H1 (cell line): ENCODE data around the gene LHPP. TPM values are rescaled to one million over a fixed set of nuclear protein-coding genes. Genes with fewer than 3 reads are reported as not detected.

Experiments
- polyA plus RNA-seq, 7 experiments: library from polyadenylated mRNA; depleted of rRNA in 3 of 7; stranded (reverse) in 5 of 7; unstranded in 2 of 7; fragments of >200 nt in 5 of 7; fragments of 200-250 nt in 2 of 7; gene quantifications; 1 replicate in 5 of 7; 2 replicates in 1 of 7; 4 replicates in 1 of 7; pipeline versions ENCODE4 v1.2.1 to v1.2.3, GENCODE V29; 2011 to 2013; ENCODE audit warnings: missing spikeins in 2 of 7, mixed read lengths in 2 of 7
- total RNA-seq: library from RNA; stranded (reverse); fragmentation: NEBNext Ultra II Directional; extraction: Animal tissue kit (Norgen Biotek cat#: 25700); gene quantifications from 2 replicates; pipeline ENCODE4 v1.2.1, GENCODE V29; 2021
- TF ChIP-seq, protein P1 (sequence below): fragments of 300-600 bp; sonication (generic); IDR thresholded peaks from 2 replicates; pipeline ENCODE4 v1.7.1; 2012; ENCODE audit warnings: low read length, moderate library complexity, mild to moderate bottlenecking, inconsistent platforms; ENCODE audit not compliant: insufficient replicate concordance

Gene LHPP
- total and polyA plus RNA-seq, 2 of the 8 experiments (the other 6 are each of a cell fraction or from before 2014, with no cell fraction given): 26.0 to 45.0 TPM

DNA sequence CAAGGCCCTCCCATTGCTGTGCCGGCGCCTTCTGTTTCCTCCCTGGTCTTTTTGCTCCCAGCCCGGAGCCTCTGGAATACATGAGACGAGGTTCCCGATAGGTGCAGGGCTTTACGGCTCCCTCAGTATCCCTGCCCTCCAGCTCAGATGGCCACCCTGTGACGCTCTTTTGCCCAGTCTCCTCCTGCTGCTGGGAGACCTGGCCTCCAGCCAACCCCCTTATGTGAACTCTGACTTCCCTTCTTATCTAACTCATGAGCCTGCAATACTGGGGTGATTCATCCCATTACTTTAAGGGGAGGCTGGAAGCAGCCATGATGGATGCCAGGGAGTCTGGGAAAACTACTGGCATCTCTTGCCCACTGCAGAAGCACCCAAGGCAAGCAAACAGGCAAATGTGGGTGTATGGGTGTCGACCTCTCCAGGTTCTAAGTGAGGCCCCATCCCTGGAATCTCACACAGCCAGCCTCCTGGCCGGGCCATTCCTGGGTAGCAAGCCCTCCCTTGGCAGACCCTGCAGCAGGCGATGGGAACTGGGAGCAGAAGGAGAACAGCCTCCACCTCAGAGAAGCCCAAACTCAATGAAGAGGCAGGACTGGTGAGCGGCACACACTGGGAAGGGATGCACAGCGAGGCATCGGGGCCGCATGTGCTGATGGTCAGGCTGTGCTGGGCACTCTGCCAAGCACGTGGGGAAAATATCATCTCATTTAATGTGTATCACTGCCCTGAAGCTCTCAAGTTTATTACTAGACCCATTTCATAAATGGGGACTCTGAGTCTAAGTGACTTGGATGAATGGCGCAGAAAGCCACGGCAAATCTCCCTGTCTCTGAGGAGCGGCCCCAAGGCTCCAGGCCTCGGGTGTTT, 185.1 kb downstream of the LHPP start (continued):
- TF ChIP-seq, protein P1, sequence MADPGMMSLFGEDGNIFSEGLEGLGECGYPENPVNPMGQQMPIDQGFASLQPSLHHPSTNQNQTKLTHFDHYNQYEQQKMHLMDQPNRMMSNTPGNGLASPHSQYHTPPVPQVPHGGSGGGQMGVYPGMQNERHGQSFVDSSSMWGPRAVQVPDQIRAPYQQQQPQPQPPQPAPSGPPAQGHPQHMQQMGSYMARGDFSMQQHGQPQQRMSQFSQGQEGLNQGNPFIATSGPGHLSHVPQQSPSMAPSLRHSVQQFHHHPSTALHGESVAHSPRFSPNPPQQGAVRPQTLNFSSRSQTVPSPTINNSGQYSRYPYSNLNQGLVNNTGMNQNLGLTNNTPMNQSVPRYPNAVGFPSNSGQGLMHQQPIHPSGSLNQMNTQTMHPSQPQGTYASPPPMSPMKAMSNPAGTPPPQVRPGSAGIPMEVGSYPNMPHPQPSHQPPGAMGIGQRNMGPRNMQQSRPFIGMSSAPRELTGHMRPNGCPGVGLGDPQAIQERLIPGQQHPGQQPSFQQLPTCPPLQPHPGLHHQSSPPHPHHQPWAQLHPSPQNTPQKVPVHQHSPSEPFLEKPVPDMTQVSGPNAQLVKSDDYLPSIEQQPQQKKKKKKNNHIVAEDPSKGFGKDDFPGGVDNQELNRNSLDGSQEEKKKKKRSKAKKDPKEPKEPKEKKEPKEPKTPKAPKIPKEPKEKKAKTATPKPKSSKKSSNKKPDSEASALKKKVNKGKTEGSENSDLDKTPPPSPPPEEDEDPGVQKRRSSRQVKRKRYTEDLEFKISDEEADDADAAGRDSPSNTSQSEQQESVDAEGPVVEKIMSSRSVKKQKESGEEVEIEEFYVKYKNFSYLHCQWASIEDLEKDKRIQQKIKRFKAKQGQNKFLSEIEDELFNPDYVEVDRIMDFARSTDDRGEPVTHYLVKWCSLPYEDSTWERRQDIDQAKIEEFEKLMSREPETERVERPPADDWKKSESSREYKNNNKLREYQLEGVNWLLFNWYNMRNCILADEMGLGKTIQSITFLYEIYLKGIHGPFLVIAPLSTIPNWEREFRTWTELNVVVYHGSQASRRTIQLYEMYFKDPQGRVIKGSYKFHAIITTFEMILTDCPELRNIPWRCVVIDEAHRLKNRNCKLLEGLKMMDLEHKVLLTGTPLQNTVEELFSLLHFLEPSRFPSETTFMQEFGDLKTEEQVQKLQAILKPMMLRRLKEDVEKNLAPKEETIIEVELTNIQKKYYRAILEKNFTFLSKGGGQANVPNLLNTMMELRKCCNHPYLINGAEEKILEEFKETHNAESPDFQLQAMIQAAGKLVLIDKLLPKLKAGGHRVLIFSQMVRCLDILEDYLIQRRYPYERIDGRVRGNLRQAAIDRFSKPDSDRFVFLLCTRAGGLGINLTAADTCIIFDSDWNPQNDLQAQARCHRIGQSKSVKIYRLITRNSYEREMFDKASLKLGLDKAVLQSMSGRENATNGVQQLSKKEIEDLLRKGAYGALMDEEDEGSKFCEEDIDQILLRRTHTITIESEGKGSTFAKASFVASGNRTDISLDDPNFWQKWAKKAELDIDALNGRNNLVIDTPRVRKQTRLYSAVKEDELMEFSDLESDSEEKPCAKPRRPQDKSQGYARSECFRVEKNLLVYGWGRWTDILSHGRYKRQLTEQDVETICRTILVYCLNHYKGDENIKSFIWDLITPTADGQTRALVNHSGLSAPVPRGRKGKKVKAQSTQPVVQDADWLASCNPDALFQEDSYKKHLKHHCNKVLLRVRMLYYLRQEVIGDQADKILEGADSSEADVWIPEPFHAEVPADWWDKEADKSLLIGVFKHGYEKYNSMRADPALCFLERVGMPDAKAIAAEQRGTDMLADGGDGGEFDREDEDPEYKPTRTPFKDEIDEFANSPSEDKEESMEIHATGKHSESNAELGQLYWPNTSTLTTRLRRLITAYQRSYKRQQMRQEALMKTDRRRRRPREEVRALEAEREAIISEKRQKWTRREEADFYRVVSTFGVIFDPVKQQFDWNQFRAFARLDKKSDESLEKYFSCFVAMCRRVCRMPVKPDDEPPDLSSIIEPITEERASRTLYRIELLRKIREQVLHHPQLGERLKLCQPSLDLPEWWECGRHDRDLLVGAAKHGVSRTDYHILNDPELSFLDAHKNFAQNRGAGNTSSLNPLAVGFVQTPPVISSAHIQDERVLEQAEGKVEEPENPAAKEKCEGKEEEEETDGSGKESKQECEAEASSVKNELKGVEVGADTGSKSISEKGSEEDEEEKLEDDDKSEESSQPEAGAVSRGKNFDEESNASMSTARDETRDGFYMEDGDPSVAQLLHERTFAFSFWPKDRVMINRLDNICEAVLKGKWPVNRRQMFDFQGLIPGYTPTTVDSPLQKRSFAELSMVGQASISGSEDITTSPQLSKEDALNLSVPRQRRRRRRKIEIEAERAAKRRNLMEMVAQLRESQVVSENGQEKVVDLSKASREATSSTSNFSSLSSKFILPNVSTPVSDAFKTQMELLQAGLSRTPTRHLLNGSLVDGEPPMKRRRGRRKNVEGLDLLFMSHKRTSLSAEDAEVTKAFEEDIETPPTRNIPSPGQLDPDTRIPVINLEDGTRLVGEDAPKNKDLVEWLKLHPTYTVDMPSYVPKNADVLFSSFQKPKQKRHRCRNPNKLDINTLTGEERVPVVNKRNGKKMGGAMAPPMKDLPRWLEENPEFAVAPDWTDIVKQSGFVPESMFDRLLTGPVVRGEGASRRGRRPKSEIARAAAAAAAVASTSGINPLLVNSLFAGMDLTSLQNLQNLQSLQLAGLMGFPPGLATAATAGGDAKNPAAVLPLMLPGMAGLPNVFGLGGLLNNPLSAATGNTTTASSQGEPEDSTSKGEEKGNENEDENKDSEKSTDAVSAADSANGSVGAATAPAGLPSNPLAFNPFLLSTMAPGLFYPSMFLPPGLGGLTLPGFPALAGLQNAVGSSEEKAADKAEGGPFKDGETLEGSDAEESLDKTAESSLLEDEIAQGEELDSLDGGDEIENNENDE: no peak
